MCF 10A (cell line): ENCODE data around the gene TMEM47. TPM values are rescaled to one million over a fixed set of nuclear protein-coding genes. Genes with fewer than 3 reads are reported as not detected.

Experiments used
- BruUV-seq: library from RNA; stranded (reverse); fragments of 400-500 nt; replicated peaks from 2 replicates; lab custom pipeline; 2021; lab: Mats Ljungman, UMichigan
- CTCF ChIA-PET: fragments of 300-600 bp; sonication (Branson Sonifier 250); formaldehyde crosslinking; extraction: SDS; loops from one replicate; lab custom pipeline; 2021; ENCODE audit warnings: antibody characterized with exemption, inconsistent platforms; lab: Yijun Ruan, JAX
- POLR2A ChIA-PET: fragments of 300-600, 350-650 bp; sonication (Branson Sonifier 250); formaldehyde crosslinking; extraction: SDS; loops from one replicate; lab custom pipeline; 2020; ENCODE audit warnings: antibody characterized with exemption, inconsistent platforms; lab: Yijun Ruan, JAX
- DNase-seq: peaks from one replicate; pipeline ENCODE4 v3.0.0-alpha.2; 2018; ENCODE audit not compliant: unreplicated experiment
- H3K27ac Mint-ChIP-seq: one replicate; pipeline ENCODE4 v1.8.0; 2022; ENCODE audit warnings: mild to moderate bottlenecking, low read depth, mixed read lengths; ENCODE audit not compliant: unreplicated experiment
- H3K27me3 Mint-ChIP-seq: one replicate; pipeline ENCODE4 v1.8.0; 2022; ENCODE audit warnings: mixed read lengths; ENCODE audit not compliant: insufficient read depth, unreplicated experiment
- H3K36me3 Mint-ChIP-seq: one replicate; pipeline ENCODE4 v1.8.0; 2022; ENCODE audit warnings: mild to moderate bottlenecking, moderate library complexity, mixed read lengths; ENCODE audit not compliant: insufficient read depth, unreplicated experiment
- H3K4me1 Mint-ChIP-seq: one replicate; pipeline ENCODE4 v1.8.0; 2022; ENCODE audit warnings: mixed read lengths; ENCODE audit not compliant: insufficient read depth, unreplicated experiment
- H3K4me3 Mint-ChIP-seq: one replicate; pipeline ENCODE4 v1.8.0; 2022; ENCODE audit warnings: mild to moderate bottlenecking, moderate library complexity, mixed read lengths; ENCODE audit not compliant: unreplicated experiment
- H3K9me3 Mint-ChIP-seq: one replicate; pipeline ENCODE4 v1.8.0; 2022; ENCODE audit warnings: mixed read lengths; ENCODE audit not compliant: unreplicated experiment
- CTCF ChIP-seq: fragments of 200-600 bp; IDR thresholded peaks from one replicate; pipeline ENCODE4 v1.8.0; 2022; ENCODE audit warnings: antibody characterized with exemption, mild to moderate bottlenecking; ENCODE audit not compliant: unreplicated experiment
- intact Hi-C: fragments of 100-400 bp; cut with micrococcal nuclease; formaldehyde crosslinking; loops from 2 replicates; pipeline ENCODE4 v1.14.1; 2022
- total RNA-seq: library from RNA; stranded (reverse); gene quantifications from 2 replicates; pipeline ENCODE4 v1.2.3, GENCODE V29; 2022

The TMEM47 gene
- total RNA-seq, 1 experiment from 2014 or later = 1.6 TPM

- Mint-ChIP-seq H3K4me3 (no peak overlapping the region), H3K36me3 (no peaks in the 10 kb centered on the region), H3K27me3 (peaks cover 32% of the 10 kb centered on the region), H3K27ac (no peak overlapping the region), H3K9me3 (no peaks in the 10 kb centered on the region), H3K4me1 (no peaks in the 10 kb centered on the region)
- peak; percentile 57 for DNase-seq
- ChIA-PET POLR2A (interaction anchor here (0.7 kb wide), 1 partner anchor 277 kb away, joined by 3 read pairs; no protein-coding TSS in a partner anchor), CTCF (interaction anchor here (0.6 to 2.9 kb wide), 27 partner anchors 8 to 1686 kb away, joined by 3 to 9 read pairs (median 3); no protein-coding TSS in a partner anchor)
- TF ChIP-seq CTCF = peak; percentile 66
- no TSS peak for BruUV-seq
- intact Hi-C loops = loop anchor here (1.0 to 5.0 kb wide), 2 partner anchors 271 to 1088 kb away; no protein-coding TSS in a partner anchor
Measured at GRCh38 chrX:34638116-34638515, 19.0 kb downstream of the TMEM47 start.

GRCh38 chrX:34634349-34634748 is 22.7 kb downstream of the TMEM47 start:
- ChIA-PET CTCF (interaction anchor here (0.8 kb wide), 1 partner anchor 268 kb away, joined by 3 read pairs; no protein-coding TSS in a partner anchor), POLR2A (no interaction called here)
- intact Hi-C loops = no loop called here
- H3K27me3 Mint-ChIP-seq = peaks cover 25% of the 10 kb centered on the region
- no peaks in the 10 kb centered on the region for H3K36me3 Mint-ChIP-seq
- DNase-seq = no peak
- H3K4me1 Mint-ChIP-seq = no peaks in the 10 kb centered on the region
- no peak overlapping the region for H3K4me3 Mint-ChIP-seq
- TF ChIP-seq CTCF = no peak
- H3K27ac Mint-ChIP-seq = no peak overlapping the region
- BruUV-seq = no TSS peak
- H3K9me3 Mint-ChIP-seq = no peaks in the 10 kb centered on the region

DNA sequence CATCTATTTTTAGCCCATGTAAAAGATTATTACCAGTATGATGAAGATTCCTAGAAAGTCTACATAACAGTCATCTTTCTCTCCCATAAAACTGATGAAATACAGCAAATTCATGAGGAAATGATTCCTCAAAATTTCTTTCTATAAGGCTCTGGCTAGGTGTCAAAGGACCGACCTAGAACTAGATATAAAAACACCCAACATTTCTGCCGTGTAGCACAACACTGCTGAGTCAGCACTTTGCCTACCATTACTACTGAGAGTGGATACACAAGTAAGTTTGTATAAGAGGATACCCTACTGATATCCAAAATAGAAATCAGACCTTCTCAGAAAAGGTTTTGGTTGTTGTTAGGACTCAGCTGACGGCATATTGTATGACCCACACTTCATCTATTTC is 24.7 kb downstream of the TMEM47 start:
- DNase-seq = no peak
- Mint-ChIP-seq H3K27ac (no peak overlapping the region), H3K27me3 (peaks cover 25% of the 10 kb centered on the region), H3K9me3 (no peaks in the 10 kb centered on the region), H3K4me1 (no peaks in the 10 kb centered on the region), H3K4me3 (no peak overlapping the region), H3K36me3 (no peaks in the 10 kb centered on the region)
- no peak for TF ChIP-seq CTCF
- ChIA-PET POLR2A (interaction anchor here (0.7 kb wide), 1 partner anchor 379 kb away, joined by 3 read pairs; no protein-coding TSS in a partner anchor), CTCF (no interaction called here)
- BruUV-seq = no TSS peak
- intact Hi-C loops = no loop called here

DNA sequence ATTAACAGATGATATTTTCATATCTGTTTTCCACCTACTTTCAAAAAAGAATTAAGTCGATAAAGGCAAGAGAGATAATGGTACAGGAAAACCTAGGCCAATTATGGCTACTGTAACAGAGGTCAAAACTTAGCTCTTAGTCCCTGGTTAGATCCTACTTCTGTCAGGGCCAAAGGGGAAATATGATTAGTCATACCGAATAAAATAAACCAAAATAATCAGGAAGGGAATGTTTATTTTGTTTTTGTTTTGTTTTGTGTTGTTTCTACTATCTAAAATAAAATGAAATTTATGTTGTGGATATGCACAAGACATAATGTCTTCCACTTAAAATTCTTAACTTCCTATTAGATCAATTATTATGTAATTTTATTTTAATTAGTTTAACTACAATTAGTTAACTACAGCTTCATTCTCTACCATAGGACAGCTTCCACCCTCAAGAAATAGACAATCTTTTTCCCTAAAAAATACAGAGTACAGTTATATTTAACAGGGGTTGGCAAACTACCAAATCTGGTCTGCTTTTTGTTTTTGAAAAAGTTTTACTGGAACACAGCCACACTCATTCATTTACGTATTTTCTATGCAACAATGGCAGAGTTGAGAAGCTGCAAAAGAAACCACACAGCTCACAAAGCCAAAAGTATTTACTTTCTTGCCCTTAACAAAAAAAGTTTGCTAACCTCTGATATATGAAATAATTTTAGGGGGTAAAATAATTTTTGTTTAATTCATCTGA is 25.4 kb downstream of the TMEM47 start:
- Mint-ChIP-seq H3K4me3 (no peak overlapping the region), H3K9me3 (no peaks in the 10 kb centered on the region), H3K27ac (no peak overlapping the region), H3K36me3 (no peaks in the 10 kb centered on the region), H3K27me3 (peaks cover 25% of the 10 kb centered on the region), H3K4me1 (no peaks in the 10 kb centered on the region)
- ChIA-PET POLR2A (no interaction called here), CTCF (no interaction called here)
- DNase-seq = no peak
- intact Hi-C loops = no loop called here
- TF ChIP-seq CTCF = no peak
- BruUV-seq = no TSS peak
